Measurements from ENCODE around the gene CD6. TPM values are rescaled to one million over a fixed set of nuclear protein-coding genes. Genes with fewer than 3 reads are reported as not detected.

The CD6 gene
- total and polyA plus RNA-seq, 2 experiments from 2014 or later: 0.03 TPM; not detected in 1

DNA sequence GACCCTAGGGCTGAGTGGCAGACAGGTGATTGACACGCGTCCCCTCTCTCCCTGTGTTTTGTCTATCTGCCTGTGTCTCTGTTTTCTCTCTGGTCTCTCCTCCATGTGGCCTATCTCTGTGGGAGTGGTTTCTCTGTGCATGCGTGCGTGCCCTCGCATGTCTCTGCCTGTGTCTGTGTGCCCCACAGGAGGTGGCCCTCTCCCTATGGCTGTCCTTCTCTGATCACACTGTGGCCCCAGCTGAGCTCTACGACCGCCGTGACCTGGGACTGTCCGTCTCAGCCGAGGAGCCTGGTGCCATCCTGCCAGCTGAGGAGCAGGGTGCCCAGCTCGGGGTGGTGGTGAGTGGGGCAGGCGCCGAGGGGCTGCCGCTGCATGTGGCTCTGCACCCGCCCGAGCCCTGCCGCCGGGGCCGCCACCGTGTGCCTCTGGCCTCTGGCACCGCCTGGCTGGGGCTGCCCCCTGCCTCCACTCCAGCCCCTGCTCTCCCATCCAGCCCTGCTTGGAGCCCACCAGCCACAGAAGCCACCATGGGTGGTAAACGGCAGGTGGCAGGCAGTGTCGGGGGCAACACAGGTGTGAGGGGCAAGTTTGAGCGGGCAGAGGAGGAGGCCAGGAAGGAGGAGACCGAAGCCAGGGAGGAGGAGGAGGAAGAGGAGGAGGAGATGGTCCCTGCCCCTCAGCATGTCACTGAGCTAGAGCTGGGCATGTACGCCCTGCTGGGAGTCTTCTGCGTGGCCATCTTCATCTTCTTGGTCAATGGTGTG, 35.6 kb upstream of the CD6 start:
- no peaks in the 10 kb centered on the region for H3K27me3 ChIP-seq
- H3K4me1 ChIP-seq (ENCODE audit: insufficient read depth): peaks cover 6% of the 10 kb centered on the region
- no peak overlapping the region for H3K27ac ChIP-seq
- no peaks in the 10 kb centered on the region for H4K20me1 ChIP-seq (ENCODE audit: insufficient read depth, poor library complexity, severe bottlenecking)
- H3K79me2 ChIP-seq: no peaks in the 10 kb centered on the region
- H3K4me2 ChIP-seq: no peak overlapping the region
- no peaks in the 10 kb centered on the region for H3K36me3 ChIP-seq (replicated peaks; ENCODE audit: insufficient read depth, low read depth)
- no peaks in the 10 kb centered on the region for H3K9me2 ChIP-seq (replicated peaks; ENCODE audit: insufficient read depth)
- H3K4me3 ChIP-seq: no peak overlapping the region
- H3K9me3 ChIP-seq (ENCODE audit: low read depth): no peaks in the 10 kb centered on the region
- no peak for DNase-seq (ENCODE audit: low spot score)
- TF ChIP-seq EZH2phosphoT487 (IDR thresholded peaks at IDR 0.05; ENCODE audit: low read depth, severe bottlenecking, unreplicated experiment): no peak
- no peak for TF ChIP-seq EZH2 (IDR thresholded peaks at IDR 0.05; ENCODE audit: borderline replicate concordance)
- TF ChIP-seq, protein P1, sequence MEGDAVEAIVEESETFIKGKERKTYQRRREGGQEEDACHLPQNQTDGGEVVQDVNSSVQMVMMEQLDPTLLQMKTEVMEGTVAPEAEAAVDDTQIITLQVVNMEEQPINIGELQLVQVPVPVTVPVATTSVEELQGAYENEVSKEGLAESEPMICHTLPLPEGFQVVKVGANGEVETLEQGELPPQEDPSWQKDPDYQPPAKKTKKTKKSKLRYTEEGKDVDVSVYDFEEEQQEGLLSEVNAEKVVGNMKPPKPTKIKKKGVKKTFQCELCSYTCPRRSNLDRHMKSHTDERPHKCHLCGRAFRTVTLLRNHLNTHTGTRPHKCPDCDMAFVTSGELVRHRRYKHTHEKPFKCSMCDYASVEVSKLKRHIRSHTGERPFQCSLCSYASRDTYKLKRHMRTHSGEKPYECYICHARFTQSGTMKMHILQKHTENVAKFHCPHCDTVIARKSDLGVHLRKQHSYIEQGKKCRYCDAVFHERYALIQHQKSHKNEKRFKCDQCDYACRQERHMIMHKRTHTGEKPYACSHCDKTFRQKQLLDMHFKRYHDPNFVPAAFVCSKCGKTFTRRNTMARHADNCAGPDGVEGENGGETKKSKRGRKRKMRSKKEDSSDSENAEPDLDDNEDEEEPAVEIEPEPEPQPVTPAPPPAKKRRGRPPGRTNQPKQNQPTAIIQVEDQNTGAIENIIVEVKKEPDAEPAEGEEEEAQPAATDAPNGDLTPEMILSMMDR (IDR thresholded peaks at IDR 0.05; ENCODE audit: poor library complexity): no peak
- WGBS (ENCODE audit: low lambda C conversion rate, missing lambda C conversion rate): 95% methylated on average over 25 of the region's 27 CpGs
- H2AFZ ChIP-seq: no peak overlapping the region

DNA sequence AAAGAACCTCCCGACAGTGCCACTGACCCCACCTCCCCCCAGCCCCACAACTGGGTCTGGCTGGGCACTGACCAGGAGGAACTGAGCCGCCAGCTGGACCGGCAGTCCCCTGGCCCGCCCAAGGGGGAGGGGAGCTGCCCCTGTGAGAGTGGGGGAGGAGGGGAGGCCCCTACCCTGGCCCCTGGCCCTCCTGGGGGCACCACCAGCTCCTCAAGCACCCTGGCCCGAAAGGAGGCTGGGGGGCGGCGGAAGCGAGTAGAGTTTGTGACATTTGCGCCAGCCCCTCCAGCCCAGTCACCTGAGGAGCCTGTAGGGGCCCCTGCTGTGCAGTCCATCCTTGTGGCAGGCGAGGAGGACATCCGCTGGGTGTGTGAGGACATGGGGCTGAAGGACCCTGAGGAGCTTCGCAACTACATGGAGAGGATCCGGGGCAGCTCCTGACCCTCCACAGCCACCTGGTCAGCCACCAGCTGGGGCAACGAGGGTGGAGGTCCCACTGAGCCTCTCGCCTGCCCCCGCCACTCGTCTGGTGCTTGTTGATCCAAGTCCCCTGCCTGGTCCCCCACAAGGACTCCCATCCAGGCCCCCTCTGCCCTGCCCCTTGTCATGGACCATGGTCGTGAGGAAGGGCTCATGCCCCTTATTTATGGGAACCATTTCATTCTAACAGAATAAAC, 34.9 kb upstream of the CD6 start:
- TF ChIP-seq EZH2 (IDR thresholded peaks at IDR 0.05; ENCODE audit: borderline replicate concordance) (no peak), EZH2phosphoT487 (IDR thresholded peaks at IDR 0.05; ENCODE audit: low read depth, severe bottlenecking, unreplicated experiment) (no peak)
- TF ChIP-seq, protein P1 (IDR thresholded peaks at IDR 0.05; ENCODE audit: poor library complexity): no peak
- no peak overlapping the region for H2AFZ ChIP-seq
- 95% methylated on average over 15 of the region's 18 CpGs for WGBS (ENCODE audit: low lambda C conversion rate, missing lambda C conversion rate)
- no peak overlapping the region for H3K4me3 ChIP-seq
- H3K4me2 ChIP-seq: no peak overlapping the region
- no peaks in the 10 kb centered on the region for H4K20me1 ChIP-seq (ENCODE audit: insufficient read depth, poor library complexity, severe bottlenecking)
- no peak overlapping the region for H3K27ac ChIP-seq
- H3K36me3 ChIP-seq (replicated peaks; ENCODE audit: insufficient read depth, low read depth): no peaks in the 10 kb centered on the region
- peaks cover 6% of the 10 kb centered on the region for H3K4me1 ChIP-seq (ENCODE audit: insufficient read depth)
- no peaks in the 10 kb centered on the region for H3K9me3 ChIP-seq (ENCODE audit: low read depth)
- H3K27me3 ChIP-seq: no peaks in the 10 kb centered on the region
- no peak for DNase-seq (ENCODE audit: low spot score)
- no peaks in the 10 kb centered on the region for H3K79me2 ChIP-seq
- H3K9me2 ChIP-seq (replicated peaks; ENCODE audit: insufficient read depth): no peaks in the 10 kb centered on the region

GRCh38 chr11:60937144-60937527, 34.3 kb upstream of the CD6 start:
- WGBS (ENCODE audit: low lambda C conversion rate, missing lambda C conversion rate): 89% methylated on average over 12 of the region's 12 CpGs
- Histone ChIP-seq H3K9me2 (replicated peaks; ENCODE audit: insufficient read depth) (no peaks in the 10 kb centered on the region), H4K20me1 (ENCODE audit: insufficient read depth, poor library complexity, severe bottlenecking) (no peaks in the 10 kb centered on the region), H2AFZ (no peak overlapping the region), H3K79me2 (no peaks in the 10 kb centered on the region), H3K9me3 (ENCODE audit: low read depth) (no peaks in the 10 kb centered on the region), H3K27ac (no peak overlapping the region), H3K27me3 (no peaks in the 10 kb centered on the region), H3K4me2 (no peak overlapping the region), H3K4me3 (no peak overlapping the region), H3K36me3 (replicated peaks; ENCODE audit: insufficient read depth, low read depth) (no peaks in the 10 kb centered on the region), H3K4me1 (ENCODE audit: insufficient read depth) (peaks cover 6% of the 10 kb centered on the region)
- TF ChIP-seq, protein P1 (IDR thresholded peaks at IDR 0.05; ENCODE audit: poor library complexity): no peak
- TF ChIP-seq EZH2phosphoT487 (IDR thresholded peaks at IDR 0.05; ENCODE audit: low read depth, severe bottlenecking, unreplicated experiment) (no peak), EZH2 (IDR thresholded peaks at IDR 0.05; ENCODE audit: borderline replicate concordance) (no peak)
- DNase-seq (ENCODE audit: low spot score): no peak
